K562 (cell line): ENCODE data around the gene DCAF4. TPM values are rescaled to one million over a fixed set of nuclear protein-coding genes. Genes with fewer than 3 reads are reported as not detected.

Source experiments
- BCL6 ChIP-seq: fragments of 250-450 bp; sonication (Bioruptor Pico); IDR thresholded peaks from 2 replicates; pipeline ENCODE4 v1.4.0; 2020
- CXXC5 ChIP-seq: fragments of 250-450 bp; sonication (Bioruptor Pico); IDR thresholded peaks from 2 replicates; pipeline ENCODE4 v1.8.0; 2022; ENCODE audit warnings: inconsistent platforms, mild to moderate bottlenecking, moderate library complexity
- HLTF ChIP-seq: fragments of 450-650 bp; IDR thresholded peaks from 2 replicates; pipeline ENCODE4 v1.6.1; 2016
- KLF6 ChIP-seq: fragments of 250-450 bp; sonication (Bioruptor Pico); IDR thresholded peaks from 2 replicates; pipeline ENCODE4 v1.4.0; 2020; ENCODE audit warnings: mild to moderate bottlenecking, moderate library complexity, borderline replicate concordance
- PTBP1 ChIP-seq: fragments of 200-400 bp; formaldehyde crosslinking; IDR thresholded peaks from 2 replicates; pipeline ENCODE4 v1.6.1; 2017; ENCODE audit warnings: low read depth, low read length
- RBBP5 ChIP-seq: fragments of 200-600 bp; sonication (generic); IDR thresholded peaks from 2 replicates; pipeline ENCODE4 v1.6.1; 2012; ENCODE audit warnings: borderline replicate concordance, mild to moderate bottlenecking, low read length, control low read depth, inconsistent platforms; ENCODE audit not compliant: insufficient read depth, poor library complexity, severe bottlenecking
- RBM39 ChIP-seq: fragments of 200-400 bp; formaldehyde crosslinking; optimal IDR thresholded peaks from 2 replicates; pipeline ENCODE3; 2018; ENCODE audit warnings: low read depth, low read length
- SIN3B ChIP-seq: fragments of 450-650 bp; IDR thresholded peaks from 2 replicates; pipeline ENCODE4 v1.6.1; 2017; ENCODE audit warnings: low read depth, mild to moderate bottlenecking, moderate library complexity
- SREBF1 ChIP-seq: fragments of 150-350 bp; IDR thresholded peaks from 2 replicates; pipeline ENCODE4 v1.6.1; 2014; ENCODE audit warnings: antibody characterized with exemption, low read depth, low read length, borderline replicate concordance
- ZNF316 ChIP-seq: fragments of 450-650 bp; IDR thresholded peaks from 2 replicates; pipeline ENCODE4 v1.6.1; 2016
- polyA plus RNA-seq, 8 experiments: library from polyadenylated mRNA; depleted of rRNA in 4 of 8; stranded (reverse) in 5 of 8; unstranded in 3 of 8; fragments of >200 nt; fragmentation: Nextera tagmentation in 2 of 8; fragmentation: Illumina TruSeq in 1 of 8; extraction: Ambion mirVana in 2 of 8; extraction: Trizol in 1 of 8; gene quantifications; 2 replicates each; pipeline versions ENCODE4 v1.2.1 to v1.2.3, GENCODE V29; 2011 to 2014; ENCODE audit warnings: inconsistent platforms in 1 of 8, missing spikeins in 1 of 8
- total RNA-seq, 7 experiments: library from RNA; depleted of rRNA in 6 of 7; stranded (reverse); fragments of >200 nt in 6 of 7; fragmentation: Illumina TruSeq in 2 of 7; extraction: Trizol in 2 of 7; gene quantifications; 2 replicates each; pipeline versions ENCODE4 v1.2.1 to v1.2.3, GENCODE V29; 2011 to 2021; ENCODE audit warnings: low replicate concordance in 1 of 7
- TF ChIP-seq, protein P1 (sequence below): fragments of 150-350 bp; conservative IDR thresholded peaks from 2 replicates; pipeline ENCODE4 v1.6.1; 2014; ENCODE audit warnings: low read length
- TF ChIP-seq, protein P2 (sequence below): sonication (generic); formaldehyde crosslinking; IDR thresholded peaks from 2 replicates; pipeline ENCODE4 v1.8.0; 2023; ENCODE audit warnings: mild to moderate bottlenecking, missing genetic modification reagents
- TF ChIP-seq, protein P3 (sequence below): IDR thresholded peaks from 2 replicates; pipeline ENCODE4 v1.6.1; 2016; ENCODE audit warnings: missing genetic modification characterization, missing compliant biosample characterization

Gene DCAF4
- total and polyA plus RNA-seq, 9 of the 15 experiments (the other 6 are each of a cell fraction or from before 2014, with no cell fraction given) = 2.7 to 49.2 (median 22.9) TPM

GRCh38 chr14:72894623-72895378 is 31.5 kb upstream of the DCAF4 start (continued):
- TF ChIP-seq, protein P1, sequence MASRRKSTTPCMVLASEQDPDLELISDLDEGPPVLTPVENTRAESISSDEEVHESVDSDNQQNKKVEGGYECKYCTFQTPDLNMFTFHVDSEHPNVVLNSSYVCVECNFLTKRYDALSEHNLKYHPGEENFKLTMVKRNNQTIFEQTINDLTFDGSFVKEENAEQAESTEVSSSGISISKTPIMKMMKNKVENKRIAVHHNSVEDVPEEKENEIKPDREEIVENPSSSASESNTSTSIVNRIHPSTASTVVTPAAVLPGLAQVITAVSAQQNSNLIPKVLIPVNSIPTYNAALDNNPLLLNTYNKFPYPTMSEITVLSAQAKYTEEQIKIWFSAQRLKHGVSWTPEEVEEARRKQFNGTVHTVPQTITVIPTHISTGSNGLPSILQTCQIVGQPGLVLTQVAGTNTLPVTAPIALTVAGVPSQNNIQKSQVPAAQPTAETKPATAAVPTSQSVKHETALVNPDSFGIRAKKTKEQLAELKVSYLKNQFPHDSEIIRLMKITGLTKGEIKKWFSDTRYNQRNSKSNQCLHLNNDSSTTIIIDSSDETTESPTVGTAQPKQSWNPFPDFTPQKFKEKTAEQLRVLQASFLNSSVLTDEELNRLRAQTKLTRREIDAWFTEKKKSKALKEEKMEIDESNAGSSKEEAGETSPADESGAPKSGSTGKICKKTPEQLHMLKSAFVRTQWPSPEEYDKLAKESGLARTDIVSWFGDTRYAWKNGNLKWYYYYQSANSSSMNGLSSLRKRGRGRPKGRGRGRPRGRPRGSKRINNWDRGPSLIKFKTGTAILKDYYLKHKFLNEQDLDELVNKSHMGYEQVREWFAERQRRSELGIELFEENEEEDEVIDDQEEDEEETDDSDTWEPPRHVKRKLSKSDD = no peak
- TF ChIP-seq RBBP5 (no peak), ZNF316 (peak; percentile 43; the same call in 1 of the 2 replicates), KLF6 (CRISPR knock-in tag) (no peak), CXXC5 (CRISPR knock-in tag) (0 out of 2 replicates have a peak, but pooled peaks have one; percentile 7), BCL6 (CRISPR knock-in tag) (no peak), SREBF1 (no peak), RBM39 (no peak), PTBP1 (no peak), HLTF (no peak), SIN3B (no peak)
- TF ChIP-seq, protein P2, sequence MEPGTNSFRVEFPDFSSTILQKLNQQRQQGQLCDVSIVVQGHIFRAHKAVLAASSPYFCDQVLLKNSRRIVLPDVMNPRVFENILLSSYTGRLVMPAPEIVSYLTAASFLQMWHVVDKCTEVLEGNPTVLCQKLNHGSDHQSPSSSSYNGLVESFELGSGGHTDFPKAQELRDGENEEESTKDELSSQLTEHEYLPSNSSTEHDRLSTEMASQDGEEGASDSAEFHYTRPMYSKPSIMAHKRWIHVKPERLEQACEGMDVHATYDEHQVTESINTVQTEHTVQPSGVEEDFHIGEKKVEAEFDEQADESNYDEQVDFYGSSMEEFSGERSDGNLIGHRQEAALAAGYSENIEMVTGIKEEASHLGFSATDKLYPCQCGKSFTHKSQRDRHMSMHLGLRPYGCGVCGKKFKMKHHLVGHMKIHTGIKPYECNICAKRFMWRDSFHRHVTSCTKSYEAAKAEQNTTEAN (CRISPR knock-in tag) = no peak
- TF ChIP-seq, protein P3, sequence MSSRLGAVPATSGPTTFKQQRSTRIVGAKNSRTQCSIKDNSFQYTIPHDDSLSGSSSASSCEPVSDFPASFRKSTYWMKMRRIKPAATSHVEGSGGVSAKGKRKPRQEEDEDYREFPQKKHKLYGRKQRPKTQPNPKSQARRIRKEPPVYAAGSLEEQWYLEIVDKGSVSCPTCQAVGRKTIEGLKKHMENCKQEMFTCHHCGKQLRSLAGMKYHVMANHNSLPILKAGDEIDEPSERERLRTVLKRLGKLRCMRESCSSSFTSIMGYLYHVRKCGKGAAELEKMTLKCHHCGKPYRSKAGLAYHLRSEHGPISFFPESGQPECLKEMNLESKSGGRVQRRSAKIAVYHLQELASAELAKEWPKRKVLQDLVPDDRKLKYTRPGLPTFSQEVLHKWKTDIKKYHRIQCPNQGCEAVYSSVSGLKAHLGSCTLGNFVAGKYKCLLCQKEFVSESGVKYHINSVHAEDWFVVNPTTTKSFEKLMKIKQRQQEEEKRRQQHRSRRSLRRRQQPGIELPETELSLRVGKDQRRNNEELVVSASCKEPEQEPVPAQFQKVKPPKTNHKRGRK (tag) = no peak
